B cell (primary cell): ENCODE results near the gene CST7. TPM values are rescaled to one million over a fixed set of nuclear protein-coding genes. Genes with fewer than 3 reads are reported as not detected.

Source experiments
- ATAC-seq: fragments of 200-7000 bp; cut with Tn5 transposase; one replicate; pipeline ENCODE4 v1.10.0; 2021; ENCODE audit warnings: low read depth, mild to moderate bottlenecking, moderate number of reproducible peaks, moderate library complexity
- CTCF ChIA-PET: fragments of 350-600 bp; sonication (Branson Sonifier 250); formaldehyde crosslinking; loops from one replicate; lab custom pipeline; 2021; ENCODE audit warnings: antibody characterized with exemption, inconsistent platforms; lab: Charles Lee
- POLR2A ChIA-PET: fragments of 350-600 bp; sonication (Branson Sonifier 250); formaldehyde crosslinking; loops from one replicate; lab custom pipeline; 2021; ENCODE audit warnings: antibody characterized with exemption; lab: Charles Lee
- DNase-seq: peaks from one replicate; pipeline ENCODE4 v3.0.0; 2013
- H2AFZ ChIP-seq: 2 replicates; pipeline ENCODE4 v1.6.1; 2012; ENCODE audit warnings: mild to moderate bottlenecking, low read depth, low read length; ENCODE audit not compliant: insufficient read depth, poor library complexity, severe bottlenecking
- H3K27ac ChIP-seq, 2 donors: 1 replicate in 1 of 2; 2 replicates in 1 of 2; pipeline ENCODE4 v1.5.1; 2012 to 2013; ENCODE audit warnings: low read length in 2 of 2, mild to moderate bottlenecking in 2 of 2, moderate library complexity in 1 of 2
- H3K27me3 ChIP-seq, 4 experiments: fragments of 200-600 bp in 1 of 4; sonication (generic) in 1 of 4; replicated peaks in 1 of 4; 1 replicate in 2 of 4; 2 replicates in 2 of 4; pipeline versions ENCODE4 v1.6.1 to v1.7.0; 2013 to 2016; ENCODE audit warnings: low read length in 3 of 4, mild to moderate bottlenecking in 2 of 4, mixed read lengths in 1 of 4, moderate library complexity in 1 of 4; ENCODE audit not compliant: insufficient read depth in 4 of 4, control insufficient read depth in 3 of 4; ENCODE audit errors: control extremely low read depth in 1 of 4
- H3K36me3 ChIP-seq, 2 experiments: replicated peaks in 1 of 2; 1 replicate in 1 of 2; 2 replicates in 1 of 2; pipeline versions ENCODE4 v1.6.1 to v1.7.1; 2013; ENCODE audit warnings: low read length in 1 of 2; ENCODE audit not compliant: insufficient read depth in 2 of 2, control insufficient read depth in 1 of 2; ENCODE audit errors: control extremely low read depth in 1 of 2, extremely low read depth in 1 of 2
- H3K4me1 ChIP-seq, 2 donors: fragments of 200-600 bp in 1 of 2; sonication (generic) in 1 of 2; 1 replicate in 1 of 2; 2 replicates in 1 of 2; pipeline versions ENCODE4 v1.5.1 to v1.6.1; 2013 to 2017; ENCODE audit warnings: low read length in 2 of 2; ENCODE audit not compliant: control insufficient read depth in 2 of 2, insufficient read depth in 2 of 2
- H3K4me2 ChIP-seq: replicated peaks from 2 replicates; pipeline ENCODE3; 2012; ENCODE audit warnings: mild to moderate bottlenecking, low read depth, low read length; ENCODE audit not compliant: poor library complexity, severe bottlenecking
- H3K4me3 ChIP-seq, 5 experiments: fragments of 200-600 bp in 1 of 5; sonication (generic) in 1 of 5; 1 replicate in 3 of 5; 2 replicates in 2 of 5; pipeline versions ENCODE4 v1.5.1 to v1.7.0; 2011 to 2016; ENCODE audit warnings: low read length in 4 of 5, mild to moderate bottlenecking in 4 of 5, low read depth in 2 of 5, control low read depth in 1 of 5, moderate library complexity in 1 of 5; ENCODE audit not compliant: insufficient read depth in 1 of 5; ENCODE audit errors: control extremely low read depth in 1 of 5, extremely low read depth in 1 of 5
- H3K79me2 ChIP-seq: fragments of 200-600 bp; sonication (generic); one replicate; pipeline ENCODE4 v1.6.0; 2016; ENCODE audit warnings: low read length; ENCODE audit not compliant: control insufficient read depth, insufficient read depth
- H3K9ac ChIP-seq: fragments of 200-600 bp; sonication (generic); 2 replicates; pipeline ENCODE4 v1.6.1; 2017; ENCODE audit warnings: mild to moderate bottlenecking, low read length, moderate library complexity
- H3K9me3 ChIP-seq, 3 donors: one replicate each; pipeline versions ENCODE4 v1.6.1 to v1.7.1; 2013; ENCODE audit warnings: low read length in 2 of 3; ENCODE audit not compliant: control insufficient read depth in 2 of 3, insufficient read depth in 1 of 3; ENCODE audit errors: control extremely low read depth in 1 of 3
- H4K20me1 ChIP-seq: 2 replicates; pipeline ENCODE4 v1.6.0; 2012; ENCODE audit warnings: mild to moderate bottlenecking, low read length; ENCODE audit not compliant: insufficient read depth, control insufficient read depth, poor library complexity, severe bottlenecking
- H3K27ac Mint-ChIP-seq: one replicate; pipeline ENCODE4 v1.8.0; 2021; ENCODE audit warnings: mixed read lengths
- H3K27me3 Mint-ChIP-seq: one replicate; pipeline ENCODE4 v1.8.0; 2021; ENCODE audit warnings: mixed read lengths
- H3K4me1 Mint-ChIP-seq: one replicate; pipeline ENCODE4 v1.8.0; 2021; ENCODE audit warnings: mixed read lengths
- H3K4me3 Mint-ChIP-seq: one replicate; pipeline ENCODE4 v1.8.0; 2021; ENCODE audit warnings: mixed read lengths
- H3K9me3 Mint-ChIP-seq: one replicate; pipeline ENCODE4 v1.8.0; 2022; ENCODE audit warnings: mixed read lengths; ENCODE audit not compliant: insufficient read depth
- EZH2 ChIP-seq: IDR thresholded peaks from 2 replicates; pipeline ENCODE4 v1.6.1; 2012; ENCODE audit warnings: borderline replicate concordance, low read depth, mild to moderate bottlenecking, moderate library complexity, low read length; ENCODE audit not compliant: insufficient read depth, poor library complexity, severe bottlenecking
- WGBS: methylation state at CpG from one replicate; pipeline ENCODE4 v1.1.5; 2013; ENCODE audit warnings: missing lambda C conversion rate; ENCODE audit not compliant: insufficient coverage; 5-methylcytosine and 5-hydroxymethylcytosine counted together
- intact Hi-C: fragments of 100-400 bp; cut with micrococcal nuclease; formaldehyde crosslinking; loops from one replicate; pipeline ENCODE4 v1.10.0; 2022
- polyA plus RNA-seq: library from polyadenylated mRNA; depleted of rRNA; stranded (reverse); fragments of >200 nt; gene quantifications from 2 replicates; pipeline ENCODE4 v1.2.3, GENCODE V29; 2012
- total RNA-seq, 2 donors: library from RNA; stranded (reverse); fragments of 120-200 nt in 1 of 2; gene quantifications; 1 replicate in 1 of 2; 2 replicates in 1 of 2; pipeline versions ENCODE4 v1.2.3 to v1.2.4, GENCODE V29; 2013 to 2022
- TF ChIP-seq, protein P1 (sequence below): fragments of 200-600 bp; IDR thresholded peaks from one replicate; pipeline ENCODE4 v1.8.0; 2022; ENCODE audit warnings: antibody characterized with exemption, mild to moderate bottlenecking

CST7 gene
- total and polyA plus RNA-seq, 2 donors (not counting 1 experiment from before 2014, with no cell fraction given): 0.94 to 3.4 TPM

DNA sequence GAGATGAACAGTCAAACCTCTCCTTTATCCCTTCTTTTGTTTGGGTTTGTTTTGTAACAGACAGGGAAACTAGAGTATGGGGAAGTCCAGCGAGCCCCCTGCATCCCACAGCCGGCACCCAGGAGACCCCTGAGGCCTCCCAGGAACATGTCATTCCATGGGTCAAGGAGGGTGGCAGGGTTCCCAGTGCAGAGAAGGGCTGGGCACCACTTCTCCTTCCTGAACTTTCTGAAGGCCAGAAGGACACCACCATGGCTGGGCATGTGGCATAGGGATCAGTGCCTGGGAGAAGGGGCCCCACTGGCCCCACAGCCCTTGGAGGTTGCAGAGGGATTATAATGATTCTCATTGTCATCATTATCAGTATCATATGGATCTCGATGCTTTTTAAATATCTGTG lies 13.9 kb upstream of the CST7 start:
- DNase-seq (no peak), ATAC-seq (no peak)
- Histone ChIP-seq H2AFZ (no peak overlapping the region), H4K20me1 (no peaks in the 10 kb centered on the region), H3K9me3 (peaks cover 0 to 17% (median 3%) of the 10 kb centered on the region in 3 donors), H3K79me2 (no peaks in the 10 kb centered on the region), H3K4me1 (no peaks in the 10 kb centered on the region), H3K27me3 (peaks cover 0 to 2% (median 0%) of the 10 kb centered on the region in 4 experiments), H3K36me3 (no peaks in the 10 kb centered on the region), H3K27ac (no peak overlapping the region), H3K9ac (no peak overlapping the region), H3K4me3 (no peak overlapping the region), H3K4me2 (no peak overlapping the region)
- ChIA-PET POLR2A (no interaction called here), CTCF (no interaction called here)
- intact Hi-C loops: no loop called here
- H3K9me3 Mint-ChIP-seq: no peaks in the 10 kb centered on the region
- H3K4me3 Mint-ChIP-seq: no peak overlapping the region
- TF ChIP-seq, protein P1, sequence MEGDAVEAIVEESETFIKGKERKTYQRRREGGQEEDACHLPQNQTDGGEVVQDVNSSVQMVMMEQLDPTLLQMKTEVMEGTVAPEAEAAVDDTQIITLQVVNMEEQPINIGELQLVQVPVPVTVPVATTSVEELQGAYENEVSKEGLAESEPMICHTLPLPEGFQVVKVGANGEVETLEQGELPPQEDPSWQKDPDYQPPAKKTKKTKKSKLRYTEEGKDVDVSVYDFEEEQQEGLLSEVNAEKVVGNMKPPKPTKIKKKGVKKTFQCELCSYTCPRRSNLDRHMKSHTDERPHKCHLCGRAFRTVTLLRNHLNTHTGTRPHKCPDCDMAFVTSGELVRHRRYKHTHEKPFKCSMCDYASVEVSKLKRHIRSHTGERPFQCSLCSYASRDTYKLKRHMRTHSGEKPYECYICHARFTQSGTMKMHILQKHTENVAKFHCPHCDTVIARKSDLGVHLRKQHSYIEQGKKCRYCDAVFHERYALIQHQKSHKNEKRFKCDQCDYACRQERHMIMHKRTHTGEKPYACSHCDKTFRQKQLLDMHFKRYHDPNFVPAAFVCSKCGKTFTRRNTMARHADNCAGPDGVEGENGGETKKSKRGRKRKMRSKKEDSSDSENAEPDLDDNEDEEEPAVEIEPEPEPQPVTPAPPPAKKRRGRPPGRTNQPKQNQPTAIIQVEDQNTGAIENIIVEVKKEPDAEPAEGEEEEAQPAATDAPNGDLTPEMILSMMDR: no peak
- no peak for TF ChIP-seq EZH2
- no peaks in the 10 kb centered on the region for H3K4me1 Mint-ChIP-seq
- H3K27ac Mint-ChIP-seq: no peak overlapping the region
- peaks cover 13% of the 10 kb centered on the region for H3K27me3 Mint-ChIP-seq
- 100% methylated on average over 2 of the region's 3 CpGs for WGBS

DNA sequence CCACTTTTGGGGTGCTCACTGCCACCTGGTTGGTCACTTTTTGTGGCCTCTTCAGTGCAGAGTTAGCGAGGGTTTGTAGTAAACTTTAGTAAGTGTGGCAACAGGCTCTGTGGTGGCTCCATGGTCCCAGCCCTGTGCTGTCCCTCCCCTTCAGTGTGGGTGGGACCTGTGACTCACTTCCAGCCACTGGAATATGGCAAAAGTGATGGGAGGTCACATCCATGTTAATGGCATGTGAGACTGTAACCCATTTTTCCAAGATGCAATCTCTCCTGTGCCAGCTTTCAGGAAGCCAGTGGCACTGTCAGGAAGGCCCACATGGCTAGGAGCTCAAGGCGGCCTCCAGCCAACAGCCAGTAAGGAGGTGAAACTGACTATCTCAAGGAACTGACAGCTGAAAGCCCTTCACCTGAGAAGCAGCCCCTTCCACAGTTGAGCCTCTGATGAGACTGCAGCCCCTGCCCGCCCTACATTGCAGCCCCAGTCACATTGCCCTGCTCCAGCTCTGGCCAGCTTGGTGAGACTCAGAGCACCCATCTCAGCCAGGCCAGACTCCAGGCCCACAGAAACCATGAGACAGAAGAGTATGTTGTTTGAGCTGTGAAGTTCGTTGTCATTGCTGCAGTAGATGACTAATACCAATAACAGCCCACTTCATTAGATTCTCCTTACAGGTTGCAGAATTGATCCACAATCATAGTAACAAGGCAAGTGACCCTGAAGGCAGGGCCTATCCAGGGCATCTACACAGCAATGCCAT lies 13.1 kb upstream of the CST7 start:
- Mint-ChIP-seq H3K4me1 (no peaks in the 10 kb centered on the region), H3K9me3 (no peaks in the 10 kb centered on the region), H3K4me3 (no peak overlapping the region), H3K27me3 (peaks cover 12% of the 10 kb centered on the region), H3K27ac (no peak overlapping the region)
- CTCF ChIA-PET: no interaction called here
- WGBS: 91% methylated on average over 3 of the region's 4 CpGs
- no peak for ATAC-seq
- Histone ChIP-seq H3K36me3 (no peaks in the 10 kb centered on the region), H3K27ac (no peak overlapping the region), H3K4me2 (no peak overlapping the region), H3K9ac (no peak overlapping the region), H3K4me1 (no peaks in the 10 kb centered on the region), H3K27me3 (peaks cover 0 to 2% (median 0%) of the 10 kb centered on the region in 4 experiments), H3K79me2 (no peaks in the 10 kb centered on the region), H3K9me3 (peaks cover 0 to 17% (median 3%) of the 10 kb centered on the region in 3 donors), H4K20me1 (no peaks in the 10 kb centered on the region), H2AFZ (no peak overlapping the region), H3K4me3 (no peak overlapping the region)
- TF ChIP-seq, protein P1: no peak
- no peak for TF ChIP-seq EZH2
- POLR2A ChIA-PET: no interaction called here
- no peak for DNase-seq
- intact Hi-C loops: no loop called here
